ENCODE results near the gene HIVEP3.

The HIVEP3 gene

DNA sequence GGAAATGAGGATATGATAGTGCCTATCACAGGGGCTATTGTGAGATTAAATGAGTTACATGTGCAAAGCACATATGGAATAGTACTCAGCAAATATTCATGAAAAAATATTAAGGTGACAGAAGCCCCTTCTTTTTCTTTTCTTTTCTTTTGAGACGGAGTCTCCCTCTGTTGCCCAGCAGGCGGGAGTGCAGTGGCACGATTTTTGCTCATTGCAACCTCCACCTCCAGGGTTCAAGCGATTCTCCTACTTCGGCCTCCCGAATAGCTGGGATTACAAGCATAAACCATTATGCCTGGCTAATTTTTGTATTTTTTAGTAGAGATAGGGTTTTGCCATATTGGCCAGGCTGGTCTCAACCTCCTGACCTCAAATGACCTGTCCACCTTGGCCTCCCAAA lies 139.4 kb downstream of the HIVEP3 start:
- TF ChIP-seq TAF1 (IDR thresholded peaks at IDR 0.05; ENCODE audit: borderline replicate concordance, insufficient read depth, low read length) (no peak), FOXP2 (optimal IDR thresholded peaks at IDR 0.05; ENCODE audit: borderline replicate concordance, extremely low read depth, extremely low read length, insufficient read depth) (no peak), REST (IDR thresholded peaks at IDR 0.05; ENCODE audit: insufficient read depth in 1 of 2, low read depth in 2 of 2, low read length in 2 of 2) (no peak), SIN3A (IDR thresholded peaks at IDR 0.05; ENCODE audit: borderline replicate concordance, insufficient read depth, low read length) (no peak), POLR2AphosphoS5 (IDR thresholded peaks at IDR 0.05; ENCODE audit: low read depth, low read length) (no peak)

DNA sequence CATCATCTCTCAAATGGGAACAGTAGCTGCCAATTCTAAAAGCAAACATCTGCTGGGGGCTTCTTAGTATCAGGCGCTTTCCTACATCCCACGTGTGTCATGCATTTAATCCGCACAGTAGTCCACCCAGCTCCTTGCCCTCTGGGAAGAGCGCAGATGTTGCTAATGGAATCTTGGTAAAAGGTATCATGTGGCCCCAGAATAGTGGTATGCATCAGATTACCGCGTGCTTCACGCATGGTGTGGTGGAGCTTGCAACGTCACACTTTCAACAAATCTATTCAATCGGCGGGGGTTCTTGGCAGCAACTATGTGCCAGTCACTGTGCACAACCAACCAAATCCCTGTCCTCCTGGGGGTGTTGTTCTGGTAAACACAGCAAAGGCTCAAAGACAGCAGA lies 141.0 kb downstream of the HIVEP3 start:
- TF ChIP-seq TAF1 (IDR thresholded peaks at IDR 0.05; ENCODE audit: borderline replicate concordance, insufficient read depth, low read length) (no peak), SIN3A (IDR thresholded peaks at IDR 0.05; ENCODE audit: borderline replicate concordance, insufficient read depth, low read length) (no peak)

DNA sequence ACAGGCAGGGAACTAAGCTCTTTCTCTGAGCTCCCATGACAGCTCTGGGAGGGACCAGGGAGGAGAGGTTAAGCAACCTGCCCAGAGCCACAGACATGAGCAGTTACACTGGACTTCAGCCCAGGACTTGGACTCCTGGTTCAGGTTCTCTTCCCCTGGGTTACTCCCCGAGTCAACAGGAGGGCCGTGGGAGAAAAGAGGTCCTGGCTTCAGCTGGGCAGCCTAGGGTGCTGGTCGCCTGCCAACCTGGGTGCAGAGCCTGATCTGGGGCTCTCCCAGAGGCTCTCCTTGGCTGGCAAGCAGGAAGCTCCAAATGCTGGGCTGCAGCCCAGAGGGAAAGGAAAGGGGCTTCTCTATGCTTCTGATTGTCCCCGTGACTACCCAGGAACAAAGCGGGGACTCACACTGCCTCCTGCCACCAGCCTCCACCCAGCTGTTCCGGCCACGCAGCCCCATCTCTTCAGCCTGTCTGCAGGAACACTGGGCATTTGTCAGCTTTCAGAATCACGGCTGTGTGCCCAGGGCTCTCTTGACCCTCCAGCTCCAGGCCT lies 141.8 kb downstream of the HIVEP3 start:
- TF ChIP-seq REST (IDR thresholded peaks at IDR 0.05; ENCODE audit: insufficient read depth in 1 of 2, low read depth in 2 of 2, low read length in 2 of 2), result no peak
- no peak for TF ChIP-seq FOXP2 (optimal IDR thresholded peaks at IDR 0.05; ENCODE audit: borderline replicate concordance, extremely low read depth, extremely low read length, insufficient read depth)
- no peak for TF ChIP-seq POLR2AphosphoS5 (IDR thresholded peaks at IDR 0.05; ENCODE audit: low read depth, low read length)
- TF ChIP-seq TAF1 (IDR thresholded peaks at IDR 0.05; ENCODE audit: borderline replicate concordance, insufficient read depth, low read length), result no peak
- TF ChIP-seq SIN3A (IDR thresholded peaks at IDR 0.05; ENCODE audit: borderline replicate concordance, insufficient read depth, low read length), result no peak

GRCh38 chr1:41775956-41776585 lies 142.7 kb downstream of the HIVEP3 start:
- TF ChIP-seq POLR2AphosphoS5 (IDR thresholded peaks at IDR 0.05; ENCODE audit: low read depth, low read length) (no peak), FOXP2 (optimal IDR thresholded peaks at IDR 0.05; ENCODE audit: borderline replicate concordance, extremely low read depth, extremely low read length, insufficient read depth) (no peak), SIN3A (IDR thresholded peaks at IDR 0.05; ENCODE audit: borderline replicate concordance, insufficient read depth, low read length) (no peak), TAF1 (IDR thresholded peaks at IDR 0.05; ENCODE audit: borderline replicate concordance, insufficient read depth, low read length) (no peak), REST (IDR thresholded peaks at IDR 0.05; ENCODE audit: insufficient read depth in 1 of 2, low read depth in 2 of 2, low read length in 2 of 2) (no peak)

DNA sequence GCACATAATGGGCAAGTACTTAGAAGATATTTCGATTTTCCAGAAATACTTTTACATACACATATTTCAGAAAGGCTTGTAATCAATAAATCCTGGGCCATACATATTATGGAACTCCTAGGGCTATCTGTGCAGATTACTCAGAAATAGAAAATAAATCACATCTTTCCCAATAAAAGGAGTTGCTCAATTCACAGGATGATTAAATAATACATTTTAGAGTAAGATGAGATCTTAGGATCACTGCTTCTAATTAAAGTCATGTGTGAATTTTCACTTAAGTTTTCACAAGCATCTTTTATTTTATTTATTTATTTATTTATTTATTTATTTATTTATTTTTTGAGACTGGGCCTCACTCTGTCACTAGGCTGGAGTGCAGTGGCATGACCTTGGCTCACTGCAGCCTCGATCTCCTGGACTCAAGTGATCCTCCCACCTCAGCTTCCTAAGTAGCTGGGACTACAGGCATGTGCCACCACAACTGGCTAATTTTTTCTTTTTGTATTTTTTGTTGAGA lies 144.2 kb downstream of the HIVEP3 start:
- TF ChIP-seq FOXP2 (optimal IDR thresholded peaks at IDR 0.05; ENCODE audit: borderline replicate concordance, extremely low read depth, extremely low read length, insufficient read depth) (no peak), REST (IDR thresholded peaks at IDR 0.05; ENCODE audit: insufficient read depth in 1 of 2, low read depth in 2 of 2, low read length in 2 of 2) (no peak), POLR2AphosphoS5 (IDR thresholded peaks at IDR 0.05; ENCODE audit: low read depth, low read length) (no peak), TAF1 (IDR thresholded peaks at IDR 0.05; ENCODE audit: borderline replicate concordance, insufficient read depth, low read length) (no peak), SIN3A (IDR thresholded peaks at IDR 0.05; ENCODE audit: borderline replicate concordance, insufficient read depth, low read length) (no peak)
